Endothelial cell (in vitro differentiated cells): Measurements from ENCODE around the gene RNF34. TPM values are rescaled to one million over a fixed set of nuclear protein-coding genes. Genes with fewer than 3 reads are reported as not detected.

Source experiments
- DNase-seq: peaks from one replicate; pipeline ENCODE4 v3.0.0; 2021; ENCODE audit warnings: low spot score
- H3K27ac Mint-ChIP-seq: one replicate; pipeline ENCODE4 v1.8.0; 2021; ENCODE audit warnings: mixed read lengths, inconsistent platforms; ENCODE audit not compliant: unreplicated experiment
- H3K27me3 Mint-ChIP-seq: one replicate; pipeline ENCODE4 v1.8.0; 2021; ENCODE audit warnings: mild to moderate bottlenecking, moderate library complexity, mixed read lengths, inconsistent platforms; ENCODE audit not compliant: unreplicated experiment
- H3K36me3 Mint-ChIP-seq: one replicate; pipeline ENCODE4 v1.8.0; 2021; ENCODE audit warnings: mild to moderate bottlenecking, low read depth, mixed read lengths, inconsistent platforms; ENCODE audit not compliant: unreplicated experiment
- H3K4me1 Mint-ChIP-seq: one replicate; pipeline ENCODE4 v1.8.0; 2021; ENCODE audit warnings: mild to moderate bottlenecking, mixed read lengths, inconsistent platforms; ENCODE audit not compliant: unreplicated experiment
- H3K4me3 Mint-ChIP-seq: one replicate; pipeline ENCODE4 v1.8.0; 2021; ENCODE audit warnings: mild to moderate bottlenecking, mixed read lengths, inconsistent platforms; ENCODE audit not compliant: unreplicated experiment
- H3K9me3 Mint-ChIP-seq: one replicate; pipeline ENCODE4 v1.8.0; 2021; ENCODE audit warnings: mixed read lengths, inconsistent platforms; ENCODE audit not compliant: unreplicated experiment
- total RNA-seq: library from RNA; stranded (reverse); fragmentation: NEBNext Ultra II Directional; extraction: Animal tissue kit (Norgen Biotek cat#: 25700); gene quantifications from one replicate; pipeline ENCODE4 v1.2.1, GENCODE V29; 2021; ENCODE audit not compliant: unreplicated experiment
- TF ChIP-seq, protein P1 (sequence below): fragments of 200-600 bp; sonication (generic); IDR thresholded peaks from one replicate; pipeline ENCODE4 v1.5.0; 2021; ENCODE audit warnings: antibody characterized with exemption; ENCODE audit not compliant: unreplicated experiment

Gene RNF34
- total RNA-seq, 1 donor from 2014 or later = 46.5 TPM

DNA sequence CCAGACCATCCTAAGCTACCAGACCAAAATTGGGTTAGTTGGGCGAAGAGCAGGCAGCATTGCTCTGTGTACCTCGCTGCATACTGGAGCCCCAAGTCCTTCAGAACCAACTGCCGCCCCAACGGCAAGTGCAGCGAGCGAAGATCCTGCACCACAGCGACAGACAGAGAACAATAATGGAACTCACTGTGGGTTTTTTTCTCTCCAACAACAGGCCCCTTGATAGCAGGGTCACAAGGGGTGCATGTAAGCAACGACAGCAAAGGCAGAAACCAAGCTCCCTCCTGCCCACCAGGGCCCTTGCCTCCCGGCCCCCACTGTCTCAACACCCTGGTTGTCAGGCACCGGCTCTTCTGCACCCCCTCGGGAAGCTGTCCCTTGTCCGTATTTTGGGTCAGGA lies 39.0 kb downstream of the RNF34 start:
- DNase-seq = no peak
- peaks cover 10% of the 10 kb centered on the region for H3K27me3 Mint-ChIP-seq
- H3K9me3 Mint-ChIP-seq = no peaks in the 10 kb centered on the region
- no peaks in the 10 kb centered on the region for H3K4me1 Mint-ChIP-seq
- H3K36me3 Mint-ChIP-seq = peaks cover 41% of the 10 kb centered on the region
- TF ChIP-seq, protein P1, sequence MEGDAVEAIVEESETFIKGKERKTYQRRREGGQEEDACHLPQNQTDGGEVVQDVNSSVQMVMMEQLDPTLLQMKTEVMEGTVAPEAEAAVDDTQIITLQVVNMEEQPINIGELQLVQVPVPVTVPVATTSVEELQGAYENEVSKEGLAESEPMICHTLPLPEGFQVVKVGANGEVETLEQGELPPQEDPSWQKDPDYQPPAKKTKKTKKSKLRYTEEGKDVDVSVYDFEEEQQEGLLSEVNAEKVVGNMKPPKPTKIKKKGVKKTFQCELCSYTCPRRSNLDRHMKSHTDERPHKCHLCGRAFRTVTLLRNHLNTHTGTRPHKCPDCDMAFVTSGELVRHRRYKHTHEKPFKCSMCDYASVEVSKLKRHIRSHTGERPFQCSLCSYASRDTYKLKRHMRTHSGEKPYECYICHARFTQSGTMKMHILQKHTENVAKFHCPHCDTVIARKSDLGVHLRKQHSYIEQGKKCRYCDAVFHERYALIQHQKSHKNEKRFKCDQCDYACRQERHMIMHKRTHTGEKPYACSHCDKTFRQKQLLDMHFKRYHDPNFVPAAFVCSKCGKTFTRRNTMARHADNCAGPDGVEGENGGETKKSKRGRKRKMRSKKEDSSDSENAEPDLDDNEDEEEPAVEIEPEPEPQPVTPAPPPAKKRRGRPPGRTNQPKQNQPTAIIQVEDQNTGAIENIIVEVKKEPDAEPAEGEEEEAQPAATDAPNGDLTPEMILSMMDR = no peak
- H3K4me3 Mint-ChIP-seq = no peak overlapping the region
- H3K27ac Mint-ChIP-seq = no peak overlapping the region

GRCh38 chr12:121439715-121440114 lies 39.8 kb downstream of the RNF34 start:
- Mint-ChIP-seq H3K27ac (no peak overlapping the region), H3K36me3 (peaks cover 38% of the 10 kb centered on the region)

DNA sequence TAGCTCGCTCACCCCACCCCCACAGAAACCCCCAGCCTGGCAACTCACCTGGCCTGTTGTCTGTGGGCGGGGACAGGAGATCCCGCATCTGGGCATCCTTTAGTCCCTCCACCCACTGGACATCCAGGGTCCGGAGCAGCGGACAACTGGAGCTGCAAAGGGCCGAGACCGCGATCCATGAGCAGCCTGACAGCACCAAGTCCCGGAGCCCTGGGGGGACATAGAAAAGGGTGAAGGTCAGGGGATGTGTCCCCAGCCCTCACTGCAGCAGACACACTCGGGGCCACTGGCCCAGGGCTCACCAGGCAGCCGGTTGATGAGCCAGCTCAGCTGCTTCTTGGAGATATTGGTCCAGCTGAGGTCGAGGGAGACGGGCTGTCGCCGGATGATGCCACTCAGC lies 40.9 kb downstream of the RNF34 start:
- no peak overlapping the region for H3K4me3 Mint-ChIP-seq
- no peak for DNase-seq
- H3K27me3 Mint-ChIP-seq = peaks cover 8% of the 10 kb centered on the region
- peaks cover 32% of the 10 kb centered on the region for H3K36me3 Mint-ChIP-seq
- no peaks in the 10 kb centered on the region for H3K4me1 Mint-ChIP-seq
- H3K27ac Mint-ChIP-seq = no peak overlapping the region
- H3K9me3 Mint-ChIP-seq = no peaks in the 10 kb centered on the region
- TF ChIP-seq, protein P1 = no peak

More at GRCh38 chr12:121439715-121440114, 39.8 kb downstream of the RNF34 start:
- TF ChIP-seq, protein P1 = no peak
- peak overlapping the region; percentile 71 for H3K4me3 Mint-ChIP-seq
- H3K4me1 Mint-ChIP-seq = no peaks in the 10 kb centered on the region
- H3K9me3 Mint-ChIP-seq = no peaks in the 10 kb centered on the region
- peaks cover 7% of the 10 kb centered on the region for H3K27me3 Mint-ChIP-seq
- DNase-seq = no peak

DNA sequence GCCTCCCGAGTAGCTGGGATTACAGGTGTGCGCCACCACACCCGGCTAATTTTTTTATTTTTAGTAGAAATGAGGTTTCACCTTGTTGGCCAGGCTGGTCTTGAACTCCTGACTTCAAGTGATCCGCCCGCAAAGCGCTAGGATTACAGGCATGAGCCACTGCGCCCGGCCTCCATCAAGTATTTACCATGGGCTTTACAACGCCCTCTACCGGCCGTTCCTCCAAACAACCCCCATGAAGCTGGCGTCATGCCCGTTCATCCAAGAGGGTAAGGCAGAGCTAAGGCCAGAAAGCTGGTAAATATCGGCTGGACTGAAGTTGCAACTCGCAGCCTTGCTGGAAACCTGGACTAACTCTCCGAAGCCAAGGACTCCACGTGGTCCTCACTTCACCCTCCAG lies 41.6 kb downstream of the RNF34 start:
- Mint-ChIP-seq H3K27me3 (peaks cover 7% of the 10 kb centered on the region), H3K4me1 (no peaks in the 10 kb centered on the region), H3K9me3 (no peaks in the 10 kb centered on the region), H3K4me3 (no peak overlapping the region), H3K27ac (no peak overlapping the region), H3K36me3 (peaks cover 28% of the 10 kb centered on the region)
- no peak for DNase-seq
- TF ChIP-seq, protein P1 = no peak

DNA sequence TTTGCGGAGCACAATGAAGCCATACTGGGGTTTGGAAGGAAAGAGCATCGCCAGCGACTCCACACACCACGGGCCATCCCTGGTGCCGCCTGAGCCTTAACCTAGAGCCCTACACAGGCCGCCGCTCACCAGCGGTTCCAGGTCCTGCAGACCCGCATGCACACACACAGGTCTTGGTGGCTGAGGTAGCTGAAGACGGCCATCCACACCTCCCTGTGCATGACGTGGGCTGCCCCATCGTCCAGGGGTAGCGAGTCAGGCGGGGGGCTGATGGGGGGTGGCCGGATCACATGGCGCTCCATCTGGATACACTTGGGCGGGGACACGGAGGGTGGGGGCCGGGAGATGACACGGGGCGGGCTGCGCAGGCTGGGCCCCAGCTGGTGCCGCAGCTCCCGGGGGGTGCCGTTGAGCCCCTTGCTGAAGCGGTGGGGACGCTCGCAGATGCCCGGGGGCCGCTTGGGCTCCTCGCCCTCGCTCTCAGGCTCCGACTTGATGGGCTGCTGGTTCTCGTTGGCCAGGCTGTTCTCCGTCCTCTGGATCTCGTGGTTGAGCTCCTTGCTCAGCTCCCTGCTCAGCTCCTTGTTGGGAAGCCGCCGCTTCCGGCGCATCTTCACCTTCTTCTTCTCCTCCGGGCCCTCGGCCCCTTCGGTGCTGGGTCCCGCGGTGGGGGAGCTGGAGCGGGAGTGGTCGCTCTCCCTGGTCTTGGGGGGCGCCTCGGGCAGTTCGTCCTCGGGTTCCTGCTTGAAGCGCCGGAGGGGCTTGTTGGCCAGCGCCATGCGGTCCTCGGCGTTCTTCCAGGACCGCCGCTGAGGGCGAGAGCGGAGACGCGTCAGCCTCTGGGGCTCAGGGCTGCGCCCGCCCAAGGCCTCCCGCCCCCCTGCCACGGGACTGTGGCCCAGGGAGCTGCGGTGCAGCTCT lies 42.4 kb downstream of the RNF34 start:
- peaks cover 21% of the 10 kb centered on the region for H3K36me3 Mint-ChIP-seq

More for the DNA sequence above, 42.4 kb downstream of the RNF34 start:
- Mint-ChIP-seq H3K27ac (no peak overlapping the region), H3K4me3 (no peak overlapping the region), H3K4me1 (no peaks in the 10 kb centered on the region), H3K9me3 (no peaks in the 10 kb centered on the region), H3K27me3 (peaks cover 7% of the 10 kb centered on the region)
- TF ChIP-seq, protein P1 = no peak
- DNase-seq = no peak
